GM21390 (cell line): ENCODE results near the gene RELL2.

ENCODE experiments used
- ATAC-seq: cut with Tn5 transposase; IDR thresholded peaks from one replicate; pipeline ENCODE4 v1.9.1; 2021; ENCODE audit not compliant: unreplicated experiment

Gene RELL2

DNA sequence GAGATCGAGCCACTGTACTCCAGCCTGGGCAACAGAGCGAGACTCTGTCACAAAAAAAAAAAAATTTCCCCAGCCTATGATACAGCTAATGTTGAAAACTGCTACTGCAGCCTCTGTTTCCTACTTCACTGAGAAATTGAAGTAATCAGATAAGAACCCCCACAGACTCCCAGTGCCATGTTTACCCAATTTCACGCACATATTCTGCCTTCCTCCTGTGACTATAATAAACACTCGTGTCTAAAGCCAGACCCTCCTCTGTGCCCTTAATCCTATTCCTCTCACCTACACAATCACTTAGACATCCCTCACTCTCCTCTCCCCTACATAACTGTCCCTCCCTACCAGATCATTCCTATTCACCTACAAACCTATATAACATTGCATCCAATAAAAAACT, 38.9 kb downstream of the RELL2 start:
- ATAC-seq, result no peak

DNA sequence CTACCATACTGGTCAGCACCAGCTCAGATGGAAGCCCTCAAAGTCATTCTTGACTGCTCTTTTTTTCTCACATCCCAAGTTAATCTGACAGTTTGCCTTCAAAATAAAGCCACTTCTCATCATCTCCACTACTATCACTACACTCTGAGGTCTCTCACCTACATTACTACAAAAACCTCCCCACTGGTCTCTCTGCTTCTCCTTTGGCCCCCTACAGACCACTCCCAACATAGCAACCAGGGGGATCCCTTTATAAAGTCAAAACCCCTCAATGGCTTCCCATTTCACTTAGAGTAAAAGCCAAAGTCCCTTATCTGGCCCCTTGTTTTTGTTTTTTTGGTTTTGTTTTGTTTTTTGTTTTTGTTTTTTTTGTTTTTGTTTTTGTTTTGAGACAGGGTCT, 40.6 kb downstream of the RELL2 start:
- no peak for ATAC-seq

DNA sequence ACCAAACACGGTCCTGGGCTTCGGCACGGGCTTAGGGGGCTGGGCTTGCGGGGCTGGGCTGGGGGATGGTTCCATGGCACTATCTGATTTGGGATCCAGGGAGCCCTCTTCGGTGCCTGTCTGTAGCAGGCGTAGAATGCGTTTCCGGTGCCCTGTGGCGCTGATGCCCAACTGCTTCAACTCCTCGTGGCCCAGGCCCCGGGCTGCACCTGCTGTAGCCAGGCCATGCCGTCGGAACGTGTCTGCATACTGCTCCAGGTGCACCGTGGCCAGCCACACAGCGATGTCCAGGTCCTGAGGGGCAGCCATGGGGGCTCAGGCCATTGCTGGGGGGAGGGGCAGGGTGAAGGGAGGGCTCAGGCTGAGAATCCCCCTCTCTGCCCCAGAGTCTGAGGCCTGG, 43.4 kb downstream of the RELL2 start:
- no peak for ATAC-seq

DNA sequence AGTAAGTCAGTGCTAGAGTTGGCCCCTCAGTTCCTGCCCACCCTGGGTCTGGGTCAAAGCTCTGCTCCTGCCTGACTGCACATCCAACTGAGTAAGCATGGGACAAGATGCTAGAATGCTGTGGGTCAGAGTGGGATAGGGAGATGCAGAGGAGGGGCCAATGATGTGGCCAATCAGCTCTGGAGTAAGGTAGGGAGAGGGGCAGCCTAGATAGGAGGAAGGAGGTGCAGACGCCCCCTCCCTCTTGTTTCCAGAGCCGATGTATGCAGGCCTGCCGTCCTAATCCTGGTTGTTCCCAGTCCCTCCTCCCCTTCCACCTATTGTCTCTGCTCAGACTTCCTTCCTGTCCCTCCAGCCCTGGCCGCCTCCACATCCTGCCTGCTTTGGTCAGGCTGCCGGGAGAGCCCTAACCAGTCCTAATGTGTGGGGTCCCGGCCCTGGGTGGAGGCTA, 44.0 kb downstream of the RELL2 start:
- ATAC-seq, result no peak

DNA sequence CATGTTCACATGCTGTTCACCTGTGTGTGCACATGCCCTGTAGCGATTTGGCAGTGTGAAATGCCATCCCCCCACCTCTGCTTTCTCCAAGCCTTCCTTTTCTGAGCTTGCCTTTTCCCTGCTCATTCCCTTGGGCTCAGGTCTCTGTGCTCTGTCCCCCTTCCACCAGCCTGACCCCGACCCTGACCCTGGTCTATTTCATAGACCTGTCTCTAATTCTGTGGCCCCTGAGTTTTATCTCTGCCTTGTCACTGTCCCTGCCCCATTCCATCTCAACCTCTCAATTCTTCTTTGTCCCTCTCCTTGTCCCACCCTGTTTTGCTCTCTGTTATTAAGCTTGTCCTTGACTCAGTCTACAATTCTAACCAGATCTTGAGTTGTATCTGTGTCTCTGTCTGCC, 44.5 kb downstream of the RELL2 start:
- no peak for ATAC-seq

DNA sequence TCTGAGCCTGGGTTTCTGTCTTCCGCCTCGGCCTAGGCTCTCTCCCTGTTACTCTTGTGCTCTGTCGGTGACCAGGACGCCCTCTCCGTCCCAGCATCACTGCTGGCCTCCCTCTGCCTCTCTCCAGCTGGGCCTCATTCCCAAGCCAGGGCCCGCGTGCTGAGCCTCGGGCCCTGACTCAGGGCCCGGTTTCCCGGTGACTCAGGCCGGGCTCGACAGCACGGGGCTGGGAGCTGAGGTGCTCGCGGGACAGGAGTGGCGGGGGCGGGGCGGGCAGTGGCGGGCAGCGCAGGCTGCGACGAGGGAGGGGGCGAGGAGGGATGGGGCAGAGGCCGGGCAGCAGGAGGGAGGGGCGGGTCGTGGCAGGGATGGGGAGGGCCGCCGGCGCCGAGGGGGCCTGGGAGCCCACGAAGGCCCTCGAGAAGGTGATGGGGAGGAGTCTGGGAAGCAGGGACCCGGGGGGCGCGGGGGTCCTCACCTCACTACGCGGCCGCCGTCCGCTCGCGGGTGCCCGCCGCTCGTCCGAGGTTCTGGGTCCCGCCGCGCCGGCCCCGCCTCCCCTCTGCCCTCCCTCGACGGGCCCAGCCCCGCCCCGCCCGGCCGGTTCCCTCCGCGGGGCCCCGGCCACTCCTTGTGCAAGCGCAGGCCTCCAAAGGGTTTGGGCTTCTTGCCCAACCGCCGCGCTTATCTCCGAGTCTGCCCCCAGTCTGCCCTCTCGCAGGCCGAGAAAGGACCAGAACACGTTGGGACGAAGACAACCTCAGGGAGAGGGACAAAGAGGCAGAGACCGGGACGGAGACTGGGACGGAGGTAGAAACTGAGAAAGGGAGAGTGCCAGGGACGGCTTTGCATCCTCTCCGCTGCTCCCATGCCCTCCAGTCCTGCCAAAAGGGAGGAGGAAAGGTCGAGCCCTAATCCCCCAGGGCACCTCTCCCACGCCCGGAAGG, 45.2 kb downstream of the RELL2 start, which contains the start of gene ARAP3:
Gene ARAP3, minus strand, starts transcription at position 536 of the 947 bp plus-strand sequence. CDS start 1,744 bp downstream, outside the sequence.
- ATAC-seq, result no peak

DNA sequence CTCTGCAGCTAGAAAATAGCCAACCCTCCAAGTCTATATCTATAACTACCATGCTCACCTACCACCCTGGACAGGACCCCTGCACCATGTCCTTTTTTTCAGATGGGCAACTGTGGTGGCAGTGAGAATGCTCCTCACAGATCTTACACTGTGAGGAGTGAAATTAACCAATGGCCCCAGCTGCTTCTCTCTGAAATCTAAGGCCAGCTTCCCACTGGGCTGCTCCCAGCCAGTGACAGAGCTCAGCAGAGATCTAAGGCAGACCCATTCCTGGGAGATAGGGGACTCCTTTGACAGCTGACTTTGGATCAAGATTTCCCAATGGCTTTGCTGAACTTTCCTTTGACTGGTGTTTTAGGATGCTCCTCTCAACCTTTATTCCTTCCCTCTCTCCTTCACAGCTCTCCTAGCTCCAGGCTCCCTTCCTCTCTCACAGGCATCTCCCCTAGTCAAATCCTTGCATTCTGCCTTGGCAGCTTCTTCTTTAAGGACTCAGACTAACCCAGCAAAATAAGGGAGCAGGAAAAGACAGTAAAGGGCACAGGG, 46.9 kb downstream of the RELL2 start:
- no peak for ATAC-seq

DNA sequence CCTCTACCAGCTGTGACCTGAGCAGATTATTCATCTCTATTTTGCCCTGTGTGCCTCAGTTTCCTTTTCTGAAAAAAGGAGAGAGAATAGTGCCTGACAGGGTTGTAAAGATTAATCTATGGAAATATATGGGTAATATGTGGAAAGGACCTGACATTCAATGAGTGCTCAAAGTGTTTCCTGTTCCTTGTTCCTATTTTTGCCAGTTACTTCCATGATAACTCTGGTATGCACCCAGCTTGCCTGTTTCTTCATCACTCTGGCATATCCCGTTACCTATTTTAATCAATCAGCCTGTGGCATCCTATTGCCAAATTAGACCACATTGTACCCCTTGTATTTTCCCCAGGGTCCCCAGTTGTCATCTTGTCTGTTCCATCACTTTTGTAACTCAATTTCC, 48.8 kb downstream of the RELL2 start:
- ATAC-seq, result no peak

DNA sequence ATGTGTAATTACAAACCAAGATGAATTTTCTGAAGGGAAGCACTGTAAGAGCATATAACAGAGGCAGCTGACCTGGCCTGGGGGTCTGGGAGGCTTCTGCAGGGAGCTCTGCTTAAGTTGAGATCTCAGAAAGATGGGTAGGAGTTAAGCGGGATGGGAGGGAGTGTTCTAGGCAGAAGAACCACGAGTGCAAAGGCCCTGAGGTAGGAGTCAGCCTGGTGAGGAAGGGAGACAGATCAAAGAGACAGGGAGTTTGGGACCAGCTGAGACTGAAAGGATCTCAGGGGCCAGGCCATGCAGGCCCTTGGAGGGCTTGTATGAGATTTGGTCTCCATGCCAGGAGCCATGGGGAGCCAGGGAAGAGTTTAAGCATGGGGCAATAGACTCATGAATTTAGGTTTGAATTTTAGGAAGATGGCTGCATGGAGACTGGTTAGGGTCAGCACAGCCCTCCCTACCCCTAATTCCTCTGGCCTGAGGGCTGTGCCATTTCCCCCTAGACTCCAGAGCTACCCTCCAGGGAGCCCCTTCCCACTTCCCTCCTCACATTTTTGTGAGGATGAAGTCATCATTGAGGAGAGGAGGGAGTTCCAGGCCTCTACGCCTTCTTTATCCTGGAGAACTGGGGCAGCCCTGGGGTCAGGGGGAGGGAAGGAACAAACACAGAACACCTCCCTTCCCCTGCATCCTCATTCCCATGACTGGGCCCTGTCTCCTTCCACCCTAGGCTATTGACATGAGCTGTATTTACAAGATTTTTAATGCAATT, 50.0 kb downstream of the RELL2 start:
- no peak for ATAC-seq
